Measurements from ENCODE around the gene DDX21.

DNA sequence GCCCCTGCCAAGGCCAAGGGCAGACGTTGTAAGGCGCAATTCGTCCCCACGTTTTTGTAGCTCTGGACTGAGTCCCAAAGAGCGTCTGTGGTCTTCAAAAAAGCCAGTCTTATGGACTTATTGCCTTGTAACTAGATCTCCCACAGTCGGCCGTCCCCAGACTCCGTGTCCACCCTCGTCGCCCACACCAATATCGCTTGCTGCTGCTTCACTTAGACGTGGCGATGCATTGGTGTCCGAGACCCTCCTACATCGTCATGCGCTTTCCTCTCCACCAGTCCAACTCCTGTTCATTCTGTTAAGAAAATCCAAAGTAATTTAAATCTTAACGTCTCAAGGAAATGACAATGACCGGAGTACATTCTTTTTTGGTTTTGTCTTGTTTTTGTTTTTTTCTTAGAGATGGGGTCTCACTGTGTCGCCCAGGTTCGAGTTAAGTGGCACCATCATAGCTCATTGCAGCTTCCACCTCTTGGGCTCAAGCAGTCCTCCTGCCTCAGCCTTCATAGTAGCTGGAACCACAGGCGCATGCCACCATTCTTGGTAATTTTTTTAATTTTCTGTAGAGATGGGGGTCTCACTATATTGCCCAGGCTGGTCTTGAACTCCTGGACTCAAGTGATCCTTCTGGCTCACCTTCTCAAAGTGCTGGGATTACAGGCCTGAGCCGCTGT, 33.5 kb downstream of the DDX21 start:
- TF ChIP-seq EZH2 (IDR thresholded peaks at IDR 0.05), result no peak
- TF ChIP-seq POLR2AphosphoS5 (IDR thresholded peaks at IDR 0.05; ENCODE audit: borderline replicate concordance, low read depth, low read length), result no peak
